SK-N-SH (cell line): ENCODE data around the gene SLC25A21. TPM values are rescaled to one million over a fixed set of nuclear protein-coding genes. Genes with fewer than 3 reads are reported as not detected.

ENCODE experiments used
- CTCF ChIA-PET: fragments of 300-600, 350-600 bp; formaldehyde crosslinking; extraction: SDS; loops from one replicate; lab custom pipeline; 2021; lab: Yijun Ruan, JAX
- POLR2A ChIA-PET: fragments of 350-600 bp; sonication (Branson Sonifier 250); formaldehyde crosslinking; extraction: SDS; loops from one replicate; lab custom pipeline; 2020; ENCODE audit warnings: antibody characterized with exemption, inconsistent platforms; lab: Yijun Ruan, JAX
- DNase-seq: peaks from one replicate; pipeline ENCODE4 v3.0.0; 2012
- H2AFZ ChIP-seq: fragments of 200-600 bp; sonication (generic); 2 replicates; pipeline ENCODE4 v1.8.1; 2016; ENCODE audit warnings: antibody characterized with exemption, mild to moderate bottlenecking, low read depth
- H3F3A ChIP-seq: fragments of 200-600 bp; sonication (generic); replicated peaks from 2 replicates; pipeline ENCODE3; 2016; ENCODE audit warnings: antibody characterized with exemption, mild to moderate bottlenecking; ENCODE audit not compliant: insufficient read depth
- H3K27ac ChIP-seq, 2 experiments: fragments of 200-500 bp in 1 of 2; fragments of 200-600 bp in 1 of 2; sonication (Bioruptor generic) in 1 of 2; sonication (generic), shearing (Covaris generic) in 1 of 2; 2 replicates each; pipeline versions ENCODE4 v1.5.1 to v1.6.1; 2014 to 2016; ENCODE audit warnings: low read depth in 2 of 2, inconsistent platforms in 1 of 2, low read length in 1 of 2, mild to moderate bottlenecking in 1 of 2, mixed read lengths in 1 of 2
- H3K27me3 ChIP-seq: fragments of 200-600 bp; sonication (generic), shearing (Covaris generic); 2 replicates; pipeline ENCODE4 v1.6.1; 2016; ENCODE audit warnings: mixed run types; ENCODE audit not compliant: insufficient read depth
- H3K36me3 ChIP-seq, 2 experiments: fragments of 200-500 bp in 1 of 2; fragments of 200-600 bp in 1 of 2; sonication (Bioruptor generic) in 1 of 2; sonication (generic) in 1 of 2; replicated peaks in 1 of 2; 2 replicates each; pipeline versions ENCODE3 to v1.5.1; 2014 to 2016; ENCODE audit warnings: low read length in 1 of 2, mild to moderate bottlenecking in 1 of 2; ENCODE audit not compliant: insufficient read depth in 2 of 2, control insufficient read depth in 1 of 2
- H3K4me1 ChIP-seq, 2 experiments: fragments of 200-500 bp in 1 of 2; fragments of 200-600 bp in 1 of 2; sonication (Bioruptor generic) in 1 of 2; sonication (generic), shearing (Covaris generic) in 1 of 2; 2 replicates each; pipeline versions ENCODE4 v1.5.1 to v1.6.1; 2014 to 2016; ENCODE audit warnings: low read depth in 1 of 2, low read length in 1 of 2, mixed run types in 1 of 2; ENCODE audit not compliant: insufficient read depth in 2 of 2, control insufficient read depth in 1 of 2
- H3K4me2 ChIP-seq: fragments of 200-600 bp; sonication (generic), shearing (Covaris generic); 2 replicates; pipeline ENCODE4 v1.6.1; 2017; ENCODE audit warnings: mixed run types
- H3K4me3 ChIP-seq, 2 experiments: fragments of 200-500 bp in 1 of 2; fragments of 200-600 bp in 1 of 2; sonication (Bioruptor generic) in 1 of 2; sonication (generic), shearing (Covaris generic) in 1 of 2; 2 replicates each; pipeline versions ENCODE4 v1.5.1 to v1.8.1; 2014 to 2016; ENCODE audit warnings: low read depth in 2 of 2, inconsistent platforms in 1 of 2, low read length in 1 of 2, mild to moderate bottlenecking in 1 of 2, mixed read lengths in 1 of 2, moderate library complexity in 1 of 2
- H3K79me2 ChIP-seq: fragments of 200-600 bp; sonication (generic); 2 replicates; pipeline ENCODE4 v1.8.1; 2017; ENCODE audit warnings: mild to moderate bottlenecking; ENCODE audit not compliant: insufficient read depth
- H3K9ac ChIP-seq: fragments of 200-600 bp; sonication (generic); 2 replicates; pipeline ENCODE4 v1.6.1; 2017; ENCODE audit warnings: mixed run types
- H3K9me2 ChIP-seq: fragments of 200-600 bp; sonication (generic); 2 replicates; pipeline ENCODE4 v1.6.1; 2017; ENCODE audit warnings: mixed run types
- H3K9me3 ChIP-seq: fragments of 200-600 bp; sonication (generic); 2 replicates; pipeline ENCODE4 v1.6.1; 2017; ENCODE audit warnings: mixed run types, mild to moderate bottlenecking, moderate library complexity
- H4K20me1 ChIP-seq: fragments of 200-600 bp; sonication (generic); 2 replicates; pipeline ENCODE4 v1.6.1; 2017; ENCODE audit warnings: mild to moderate bottlenecking, mixed run types; ENCODE audit not compliant: insufficient read depth
- ELF1 ChIP-seq: IDR thresholded peaks from 2 replicates; pipeline ENCODE4 v1.4.0; 2012
- EP300 ChIP-seq, 2 experiments: IDR thresholded peaks; 2 replicates each; pipeline versions ENCODE4 v1.4.0 to v1.6.1; 2012; ENCODE audit warnings: borderline replicate concordance in 1 of 2, low read depth in 1 of 2, low read length in 1 of 2
- EZH2phosphoT487 ChIP-seq: fragments of 200-600 bp; sonication (generic); IDR thresholded peaks from 2 replicates; pipeline ENCODE4 v1.6.1; 2017; ENCODE audit warnings: low read depth, mixed run types, mild to moderate bottlenecking, antibody characterized with exemption, moderate library complexity, borderline replicate concordance
- FOSL2 ChIP-seq: IDR thresholded peaks from 2 replicates; pipeline ENCODE4 v1.4.0; 2012; ENCODE audit warnings: low read depth, mild to moderate bottlenecking, moderate library complexity, borderline replicate concordance
- FOXJ3 ChIP-seq: sonication (generic); formaldehyde crosslinking; IDR thresholded peaks from 2 replicates; pipeline ENCODE4 v1.5.1; 2020; ENCODE audit warnings: mild to moderate bottlenecking, missing genetic modification reagents
- GATA2 ChIP-seq: sonication (generic); formaldehyde crosslinking; IDR thresholded peaks from 2 replicates; pipeline ENCODE4 v1.5.0; 2020; ENCODE audit warnings: mild to moderate bottlenecking, missing genetic modification reagents
- JUND ChIP-seq: IDR thresholded peaks from 2 replicates; pipeline ENCODE4 v1.4.0; 2012
- MEF2A ChIP-seq: IDR thresholded peaks from 2 replicates; pipeline ENCODE4 v1.4.0; 2012; ENCODE audit warnings: low read depth, borderline replicate concordance
- NFIC ChIP-seq: IDR thresholded peaks from 2 replicates; pipeline ENCODE4 v1.4.0; 2012; ENCODE audit warnings: borderline replicate concordance
- NRF1 ChIP-seq: IDR thresholded peaks from 2 replicates; pipeline ENCODE4 v1.6.1; 2012; ENCODE audit warnings: low read depth, mild to moderate bottlenecking, low read length
- POLR2AphosphoS5 ChIP-seq: IDR thresholded peaks from 2 replicates; pipeline ENCODE4 v1.6.1; 2012; ENCODE audit warnings: low read depth, low read length
- RXRA ChIP-seq: IDR thresholded peaks from 2 replicates; pipeline ENCODE4 v1.4.0; 2012; ENCODE audit warnings: low read depth, mild to moderate bottlenecking, borderline replicate concordance
- SIN3A ChIP-seq: IDR thresholded peaks from 2 replicates; pipeline ENCODE4 v1.6.1; 2012; ENCODE audit warnings: low read depth, mild to moderate bottlenecking, low read length, moderate library complexity, borderline replicate concordance
- SMC3 ChIP-seq: IDR thresholded peaks from 2 replicates; pipeline ENCODE4 v1.6.1; 2012; ENCODE audit warnings: low read depth, low read length, improper control_type of control experiment
- TCF12 ChIP-seq: IDR thresholded peaks from 2 replicates; pipeline ENCODE4 v1.4.0; 2012
- YY1 ChIP-seq: IDR thresholded peaks from 2 replicates; pipeline ENCODE4 v1.4.0; 2012; ENCODE audit warnings: low read depth, mild to moderate bottlenecking
- WGBS: methylation state at CpG from one replicate; pipeline ENCODE4 v1.1.6; 2017; ENCODE audit warnings: low lambda C conversion rate; 5-methylcytosine and 5-hydroxymethylcytosine counted together
- polyA plus RNA-seq, 3 experiments: library from polyadenylated mRNA; depleted of rRNA; stranded (reverse); fragments of >200 nt; gene quantifications; 2 replicates each; pipeline ENCODE4 v1.2.3, GENCODE V29; 2012
- TF ChIP-seq, protein P1 (sequence below): fragments of 150-350 bp; IDR thresholded peaks from 2 replicates; pipeline ENCODE4 v1.6.1; 2016; ENCODE audit warnings: mild to moderate bottlenecking, low read depth, low read length
- TF ChIP-seq, protein P2 (sequence below): fragments of 150-350 bp; IDR thresholded peaks from 2 replicates; pipeline ENCODE4 v1.6.1; 2017; ENCODE audit warnings: antibody characterized with exemption, low read length, low read depth, borderline replicate concordance
- TF ChIP-seq, protein P3 (sequence below): IDR thresholded peaks from 2 replicates; pipeline ENCODE4 v1.4.0; 2012; ENCODE audit warnings: low read depth, borderline replicate concordance
- TF ChIP-seq, protein P4 (sequence below): IDR thresholded peaks from 2 replicates; pipeline ENCODE4 v1.4.0; 2012; ENCODE audit warnings: low read depth
- TF ChIP-seq, protein P5 (sequence below): IDR thresholded peaks from 2 replicates; pipeline ENCODE4; 2012

SLC25A21 gene
- polyA plus RNA-seq, 1 of the 3 experiments (the other 2 are of a cell fraction) = not detected

DNA sequence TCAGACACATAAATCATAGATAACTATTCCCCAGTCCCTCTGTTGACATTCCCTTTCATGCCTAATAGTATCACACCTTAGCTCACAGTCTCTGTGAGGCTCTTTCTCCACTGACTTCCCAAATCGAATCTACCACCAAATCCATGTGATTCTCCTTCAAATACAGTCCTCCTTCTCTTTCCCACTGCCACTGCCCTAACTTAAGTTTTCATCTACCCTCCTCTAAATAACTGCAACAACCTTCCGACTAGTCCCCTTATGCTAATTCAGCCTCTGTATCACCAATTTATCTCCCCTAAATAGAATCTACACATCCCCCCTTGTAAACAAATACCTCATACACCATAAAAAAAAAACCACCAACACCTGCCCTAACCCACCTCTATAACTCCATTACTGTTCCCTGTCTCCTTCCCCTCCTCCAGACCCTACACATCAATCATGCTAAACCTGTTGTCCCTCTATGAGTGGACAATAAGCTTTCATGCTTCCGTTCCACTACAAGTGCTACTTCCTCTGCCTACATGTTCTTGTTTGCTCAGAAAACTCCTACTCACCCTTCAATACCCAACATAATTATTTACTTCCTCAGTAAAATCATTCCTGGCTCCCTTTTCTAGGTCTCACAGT lies 39.0 kb downstream of the SLC25A21 start:
- no peak overlapping the region for H3K9ac ChIP-seq
- no peaks in the 10 kb centered on the region for H3K4me1 ChIP-seq
- ChIA-PET CTCF (no interaction called here), POLR2A (no interaction called here)
- TF ChIP-seq FOXJ3 (CRISPR knock-in tag) (no peak), EP300 (IDR thresholded peaks at IDR 0.05; ENCODE audit: borderline replicate concordance in 1 of 2, low read depth in 1 of 2, low read length in 1 of 2) (no peak), ELF1 (no peak), POLR2AphosphoS5 (no peak), TCF12 (no peak), YY1 (no peak), SMC3 (no peak)
- TF ChIP-seq, protein P1, sequence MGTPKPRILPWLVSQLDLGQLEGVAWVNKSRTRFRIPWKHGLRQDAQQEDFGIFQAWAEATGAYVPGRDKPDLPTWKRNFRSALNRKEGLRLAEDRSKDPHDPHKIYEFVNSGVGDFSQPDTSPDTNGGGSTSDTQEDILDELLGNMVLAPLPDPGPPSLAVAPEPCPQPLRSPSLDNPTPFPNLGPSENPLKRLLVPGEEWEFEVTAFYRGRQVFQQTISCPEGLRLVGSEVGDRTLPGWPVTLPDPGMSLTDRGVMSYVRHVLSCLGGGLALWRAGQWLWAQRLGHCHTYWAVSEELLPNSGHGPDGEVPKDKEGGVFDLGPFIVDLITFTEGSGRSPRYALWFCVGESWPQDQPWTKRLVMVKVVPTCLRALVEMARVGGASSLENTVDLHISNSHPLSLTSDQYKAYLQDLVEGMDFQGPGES = no peak
- TF ChIP-seq, protein P2, sequence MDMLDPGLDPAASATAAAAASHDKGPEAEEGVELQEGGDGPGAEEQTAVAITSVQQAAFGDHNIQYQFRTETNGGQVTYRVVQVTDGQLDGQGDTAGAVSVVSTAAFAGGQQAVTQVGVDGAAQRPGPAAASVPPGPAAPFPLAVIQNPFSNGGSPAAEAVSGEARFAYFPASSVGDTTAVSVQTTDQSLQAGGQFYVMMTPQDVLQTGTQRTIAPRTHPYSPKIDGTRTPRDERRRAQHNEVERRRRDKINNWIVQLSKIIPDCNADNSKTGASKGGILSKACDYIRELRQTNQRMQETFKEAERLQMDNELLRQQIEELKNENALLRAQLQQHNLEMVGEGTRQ = no peak
- H3K4me2 ChIP-seq = no peak overlapping the region
- no peaks in the 10 kb centered on the region for H3K36me3 ChIP-seq
- no peaks in the 10 kb centered on the region for H3K79me2 ChIP-seq
- no peaks in the 10 kb centered on the region for H3K9me3 ChIP-seq
- DNase-seq = no peak
- 23% methylated on average over 3 of the region's 3 CpGs for WGBS
- no peaks in the 10 kb centered on the region for H4K20me1 ChIP-seq
- H3K4me3 ChIP-seq = no peak overlapping the region
- H3F3A ChIP-seq = no peaks in the 10 kb centered on the region
- no peak overlapping the region for H2AFZ ChIP-seq
- H3K27ac ChIP-seq = no peak overlapping the region
- no peaks in the 10 kb centered on the region for H3K27me3 ChIP-seq
- no peaks in the 10 kb centered on the region for H3K9me2 ChIP-seq

DNA sequence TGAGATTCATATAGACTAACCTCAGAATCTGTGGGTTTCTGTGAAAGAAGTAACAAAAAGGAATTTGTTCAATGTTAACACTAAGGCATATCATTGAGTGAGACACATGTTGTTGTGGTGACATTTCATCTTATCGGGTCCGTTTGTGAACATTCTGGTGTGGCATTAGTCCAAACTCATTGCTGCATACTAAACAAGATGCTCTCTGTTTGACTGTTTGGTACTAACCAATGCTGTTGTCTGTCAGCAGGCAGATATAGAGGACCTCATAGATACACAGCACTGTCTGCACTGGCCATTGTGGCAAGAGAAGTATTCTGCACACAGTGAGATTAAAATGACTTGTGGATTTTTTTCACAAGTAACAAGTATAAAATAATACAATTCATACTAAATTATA lies 41.2 kb downstream of the SLC25A21 start:
- Histone ChIP-seq H3K9ac (no peak overlapping the region), H3K36me3 (no peaks in the 10 kb centered on the region), H3K79me2 (no peaks in the 10 kb centered on the region), H3K4me1 (no peaks in the 10 kb centered on the region), H2AFZ (no peak overlapping the region), H3K4me3 (no peak overlapping the region), H3K4me2 (no peak overlapping the region), H3K27me3 (no peaks in the 10 kb centered on the region), H3F3A (no peaks in the 10 kb centered on the region), H4K20me1 (no peaks in the 10 kb centered on the region), H3K9me2 (no peaks in the 10 kb centered on the region), H3K27ac (no peak overlapping the region), H3K9me3 (no peaks in the 10 kb centered on the region)
- DNase-seq = no peak
- WGBS = 34% methylated on average over 2 of the region's 2 CpGs
- ChIA-PET POLR2A (no interaction called here), CTCF (no interaction called here)
- TF ChIP-seq NRF1 (no peak), JUND (no peak), FOXJ3 (CRISPR knock-in tag) (no peak), MEF2A (no peak), NFIC (no peak), RXRA (no peak), FOSL2 (no peak), EP300 (IDR thresholded peaks at IDR 0.05; ENCODE audit: borderline replicate concordance in 1 of 2, low read depth in 1 of 2, low read length in 1 of 2) (no peak), SIN3A (no peak), GATA2 (CRISPR knock-in tag) (no peak), TCF12 (no peak), POLR2AphosphoS5 (no peak), EZH2phosphoT487 (no peak)
- TF ChIP-seq, protein P2 = no peak
- TF ChIP-seq, protein P3, sequence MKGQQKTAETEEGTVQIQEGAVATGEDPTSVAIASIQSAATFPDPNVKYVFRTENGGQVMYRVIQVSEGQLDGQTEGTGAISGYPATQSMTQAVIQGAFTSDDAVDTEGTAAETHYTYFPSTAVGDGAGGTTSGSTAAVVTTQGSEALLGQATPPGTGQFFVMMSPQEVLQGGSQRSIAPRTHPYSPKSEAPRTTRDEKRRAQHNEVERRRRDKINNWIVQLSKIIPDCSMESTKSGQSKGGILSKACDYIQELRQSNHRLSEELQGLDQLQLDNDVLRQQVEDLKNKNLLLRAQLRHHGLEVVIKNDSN = no peak
- TF ChIP-seq, protein P4, sequence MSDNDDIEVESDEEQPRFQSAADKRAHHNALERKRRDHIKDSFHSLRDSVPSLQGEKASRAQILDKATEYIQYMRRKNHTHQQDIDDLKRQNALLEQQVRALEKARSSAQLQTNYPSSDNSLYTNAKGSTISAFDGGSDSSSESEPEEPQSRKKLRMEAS = no peak
- TF ChIP-seq, protein P5, sequence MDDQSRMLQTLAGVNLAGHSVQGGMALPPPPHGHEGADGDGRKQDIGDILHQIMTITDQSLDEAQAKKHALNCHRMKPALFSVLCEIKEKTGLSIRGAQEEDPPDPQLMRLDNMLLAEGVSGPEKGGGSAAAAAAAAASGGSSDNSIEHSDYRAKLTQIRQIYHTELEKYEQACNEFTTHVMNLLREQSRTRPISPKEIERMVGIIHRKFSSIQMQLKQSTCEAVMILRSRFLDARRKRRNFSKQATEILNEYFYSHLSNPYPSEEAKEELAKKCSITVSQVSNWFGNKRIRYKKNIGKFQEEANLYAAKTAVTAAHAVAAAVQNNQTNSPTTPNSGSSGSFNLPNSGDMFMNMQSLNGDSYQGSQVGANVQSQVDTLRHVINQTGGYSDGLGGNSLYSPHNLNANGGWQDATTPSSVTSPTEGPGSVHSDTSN = no peak
- TF ChIP-seq, protein P1 = no peak
